ENCODE results near the gene SLC36A1. TPM values are rescaled to one million over a fixed set of nuclear protein-coding genes. Genes with fewer than 3 reads are reported as not detected.

The SLC36A1 gene
- total RNA-seq, 6 experiments from 2014 or later, result 9.2 to 13.1 (median 10.3) TPM

DNA sequence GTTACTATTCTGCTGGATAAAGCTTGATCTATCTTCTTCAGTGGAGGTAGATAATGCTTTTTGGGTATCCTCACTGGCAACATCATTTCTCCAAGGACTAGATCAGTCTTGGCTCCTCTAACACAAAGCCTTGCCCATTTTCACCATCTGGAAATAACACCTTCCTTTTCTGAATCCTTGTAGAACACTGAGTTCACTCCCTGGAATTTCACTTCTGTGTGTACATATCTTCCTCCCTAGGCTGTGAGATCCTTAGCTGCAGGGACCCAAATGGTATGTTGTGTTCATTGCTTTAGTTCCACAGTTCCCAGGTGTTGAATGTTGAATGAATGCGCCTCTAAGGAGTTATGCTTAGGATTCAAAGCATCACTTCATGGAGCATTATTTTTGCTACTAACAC, 16.7 kb upstream of the SLC36A1 start:
- TF ChIP-seq, protein P1, sequence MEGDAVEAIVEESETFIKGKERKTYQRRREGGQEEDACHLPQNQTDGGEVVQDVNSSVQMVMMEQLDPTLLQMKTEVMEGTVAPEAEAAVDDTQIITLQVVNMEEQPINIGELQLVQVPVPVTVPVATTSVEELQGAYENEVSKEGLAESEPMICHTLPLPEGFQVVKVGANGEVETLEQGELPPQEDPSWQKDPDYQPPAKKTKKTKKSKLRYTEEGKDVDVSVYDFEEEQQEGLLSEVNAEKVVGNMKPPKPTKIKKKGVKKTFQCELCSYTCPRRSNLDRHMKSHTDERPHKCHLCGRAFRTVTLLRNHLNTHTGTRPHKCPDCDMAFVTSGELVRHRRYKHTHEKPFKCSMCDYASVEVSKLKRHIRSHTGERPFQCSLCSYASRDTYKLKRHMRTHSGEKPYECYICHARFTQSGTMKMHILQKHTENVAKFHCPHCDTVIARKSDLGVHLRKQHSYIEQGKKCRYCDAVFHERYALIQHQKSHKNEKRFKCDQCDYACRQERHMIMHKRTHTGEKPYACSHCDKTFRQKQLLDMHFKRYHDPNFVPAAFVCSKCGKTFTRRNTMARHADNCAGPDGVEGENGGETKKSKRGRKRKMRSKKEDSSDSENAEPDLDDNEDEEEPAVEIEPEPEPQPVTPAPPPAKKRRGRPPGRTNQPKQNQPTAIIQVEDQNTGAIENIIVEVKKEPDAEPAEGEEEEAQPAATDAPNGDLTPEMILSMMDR (IDR thresholded peaks at IDR 0.05), result no peak
- Mint-ChIP-seq H3K36me3 (ENCODE audit: low read depth) (no peaks in the 10 kb centered on the region), H3K27ac (no peak overlapping the region), H3K4me1 (ENCODE audit: low read depth) (no peaks in the 10 kb centered on the region), H3K4me3 (no peak overlapping the region), H3K9me3 (no peaks in the 10 kb centered on the region), H3K27me3 (ENCODE audit: insufficient read depth) (peaks cover 16% of the 10 kb centered on the region)
- DNase-seq, result no peak

DNA sequence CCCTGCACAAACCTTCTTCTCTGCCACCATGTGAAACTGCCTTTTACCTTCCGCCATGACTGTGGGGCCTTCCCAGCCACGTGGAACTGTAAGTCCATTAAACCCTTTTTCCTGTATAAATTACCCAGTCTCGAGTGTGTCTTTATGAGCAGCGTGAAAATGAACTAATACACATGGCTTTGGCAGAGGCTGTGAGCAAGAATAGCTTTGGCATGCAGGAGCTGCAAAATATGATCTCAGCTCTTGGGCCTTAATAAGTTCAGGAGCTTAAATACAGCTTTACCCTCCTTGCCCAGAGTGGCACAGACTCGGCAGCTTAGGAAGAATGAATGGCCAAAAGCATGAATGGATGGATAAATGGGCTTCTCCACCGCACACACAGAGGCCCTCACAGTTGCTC, 15.7 kb upstream of the SLC36A1 start:
- Mint-ChIP-seq H3K27me3 (ENCODE audit: insufficient read depth) (peaks cover 16% of the 10 kb centered on the region), H3K4me1 (ENCODE audit: low read depth) (no peaks in the 10 kb centered on the region), H3K4me3 (no peak overlapping the region), H3K36me3 (ENCODE audit: low read depth) (no peaks in the 10 kb centered on the region), H3K27ac (no peak overlapping the region), H3K9me3 (no peaks in the 10 kb centered on the region)
- DNase-seq, result no peak
- TF ChIP-seq, protein P1 (IDR thresholded peaks at IDR 0.05), result no peak

DNA sequence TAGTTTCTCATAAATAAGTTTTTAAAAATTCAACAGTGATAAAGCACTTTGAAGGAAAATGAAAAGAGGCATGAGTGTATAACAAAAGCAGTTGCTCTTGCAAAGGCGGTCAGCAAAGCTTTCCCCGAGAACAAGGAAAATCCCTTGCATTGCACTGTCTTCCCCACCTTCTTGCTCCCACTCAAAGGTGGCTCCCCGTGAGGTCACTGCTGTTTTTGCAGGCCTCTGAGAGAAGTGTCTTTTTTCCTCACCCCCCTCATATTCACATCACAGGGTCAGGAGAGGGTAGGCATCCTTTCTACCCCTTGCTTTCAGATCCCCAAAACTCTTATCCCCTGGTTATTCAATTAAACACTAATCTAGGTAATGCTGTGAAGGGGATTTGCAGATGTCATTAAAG, 15.2 kb upstream of the SLC36A1 start:
- Mint-ChIP-seq H3K9me3 (no peaks in the 10 kb centered on the region), H3K36me3 (ENCODE audit: low read depth) (no peaks in the 10 kb centered on the region), H3K4me3 (no peak overlapping the region), H3K4me1 (ENCODE audit: low read depth) (no peaks in the 10 kb centered on the region), H3K27me3 (ENCODE audit: insufficient read depth) (peaks cover 13% of the 10 kb centered on the region), H3K27ac (no peak overlapping the region)
- DNase-seq, result no peak
- TF ChIP-seq, protein P1 (IDR thresholded peaks at IDR 0.05), result no peak

DNA sequence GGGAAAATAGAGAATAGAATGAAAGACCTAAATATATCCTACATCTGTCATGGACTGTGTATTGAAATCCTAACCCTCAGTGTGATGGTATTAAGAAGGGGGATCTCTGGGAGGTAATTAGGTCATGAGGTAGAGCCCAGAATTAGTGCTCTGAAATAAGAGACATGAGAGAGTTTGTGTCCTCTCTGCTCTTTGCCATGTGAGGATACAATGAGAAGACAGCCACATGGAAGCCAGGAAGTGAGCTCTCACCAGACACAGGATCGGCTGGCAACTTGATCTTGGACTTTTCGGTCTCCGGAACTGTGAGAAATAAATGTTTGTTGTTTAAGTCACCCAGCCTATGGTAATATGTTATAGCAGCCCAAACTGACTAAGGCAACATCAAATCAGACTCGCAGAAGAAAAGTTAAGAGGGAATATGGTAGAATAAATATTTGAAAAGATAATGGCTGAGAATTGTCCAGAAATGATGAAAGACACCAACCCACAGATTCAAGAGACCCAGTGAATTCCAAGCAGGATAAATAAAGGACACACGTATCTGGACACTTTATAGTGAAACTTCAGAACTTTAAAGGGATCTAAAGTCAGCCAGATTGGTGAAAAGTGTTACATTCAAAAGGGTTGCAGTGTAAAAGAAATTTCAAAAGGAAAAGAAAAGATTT, 12.7 kb upstream of the SLC36A1 start:
- Mint-ChIP-seq H3K36me3 (ENCODE audit: low read depth) (no peaks in the 10 kb centered on the region), H3K27me3 (ENCODE audit: insufficient read depth) (peaks cover 12% of the 10 kb centered on the region), H3K4me1 (ENCODE audit: low read depth) (no peaks in the 10 kb centered on the region), H3K9me3 (no peaks in the 10 kb centered on the region), H3K4me3 (no peak overlapping the region), H3K27ac (no peak overlapping the region)
- DNase-seq, result no peak
- TF ChIP-seq, protein P1 (IDR thresholded peaks at IDR 0.05), result no peak

DNA sequence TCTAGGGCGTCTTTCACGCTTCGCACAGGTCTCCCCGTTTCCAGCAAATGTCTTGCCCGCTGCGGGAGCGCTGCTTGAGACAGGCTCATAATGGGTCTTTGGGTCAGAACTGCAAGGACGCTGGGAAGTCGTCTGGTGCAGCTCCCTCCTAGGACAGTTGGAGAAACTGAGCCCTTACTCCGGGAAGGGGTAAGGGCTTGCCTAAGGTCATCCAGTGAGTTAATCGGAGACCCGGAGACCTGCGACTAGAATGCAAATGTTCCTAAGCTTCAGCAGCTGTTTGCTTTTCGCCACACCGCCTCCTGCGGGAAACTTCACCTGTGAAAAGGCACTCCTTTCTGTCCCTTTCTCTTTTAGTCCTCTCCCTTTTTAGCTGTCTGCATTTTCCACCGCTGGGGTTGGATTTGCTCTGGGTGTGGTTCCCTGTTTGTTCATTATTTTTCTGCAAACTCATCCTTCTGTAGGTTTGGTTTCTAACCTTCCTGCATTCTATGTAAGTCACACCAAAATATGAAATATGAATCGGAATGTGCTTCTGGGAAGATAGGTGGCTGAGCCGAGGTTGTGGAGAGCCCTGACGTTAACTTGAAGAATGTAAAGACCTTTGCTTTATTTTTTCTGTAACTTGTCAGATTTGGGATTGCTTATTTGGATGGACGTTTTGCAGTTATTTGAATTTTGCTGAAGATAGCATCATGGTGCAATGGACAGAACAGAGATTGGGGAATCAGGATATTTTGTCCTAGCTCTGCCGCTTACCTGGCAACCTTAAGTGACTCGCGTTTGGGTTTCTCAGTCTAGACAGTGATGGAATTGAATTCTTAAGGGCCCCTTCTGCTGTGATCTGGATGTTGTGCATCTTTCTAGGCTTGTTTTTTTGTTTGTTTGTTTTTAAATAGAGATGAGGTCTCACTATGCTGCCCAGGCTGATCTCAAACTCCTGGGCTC, 909 bp downstream of the SLC36A1 start:
- TF ChIP-seq, protein P1 (IDR thresholded peaks at IDR 0.05), result no peak
- H3K9me3 Mint-ChIP-seq, result no peaks in the 10 kb centered on the region
- no peaks in the 10 kb centered on the region for H3K36me3 Mint-ChIP-seq (ENCODE audit: low read depth)
- H3K4me3 Mint-ChIP-seq, result peak overlapping the region; percentile 93
- no peak for DNase-seq
- peak overlapping the region; percentile 78 for H3K27ac Mint-ChIP-seq
- H3K4me1 Mint-ChIP-seq (ENCODE audit: low read depth), result peaks cover 42% of the 10 kb centered on the region
- peaks cover 2% of the 10 kb centered on the region for H3K27me3 Mint-ChIP-seq (ENCODE audit: insufficient read depth)

Measured in HFFc6 (cell line).